Stomach (tissue), 4 donors: Measurements from ENCODE around the gene C19orf25.

Experiments used
- EP300 ChIP-seq: sonication (generic); formaldehyde crosslinking; IDR thresholded peaks from one replicate; pipeline ENCODE4 v1.6.1; 2017; ENCODE audit warnings: antibody characterized with exemption
- POLR2A ChIP-seq, 4 donors: fragments of 450-650 bp; IDR thresholded peaks; one replicate each; pipeline ENCODE4 v1.6.1; 2016; ENCODE audit warnings: antibody characterized with exemption in 4 of 4, control low read depth in 2 of 4, mild to moderate bottlenecking in 1 of 4, moderate library complexity in 1 of 4
- POLR2AphosphoS5 ChIP-seq, 3 donors: sonication (generic); formaldehyde crosslinking; IDR thresholded peaks; one replicate each; pipeline ENCODE4 v1.6.1; 2016; ENCODE audit warnings: antibody characterized with exemption in 3 of 3
- TF ChIP-seq, protein P1 (sequence below), 7 experiments: fragments of 450-650 bp in 4 of 7; fragments of 200-600 bp in 3 of 7; sonication (generic) in 3 of 7; IDR thresholded peaks; one replicate each; pipeline ENCODE4 v1.5.1; 2016 to 2019; ENCODE audit warnings: antibody characterized with exemption in 7 of 7, control low read depth in 2 of 7, mild to moderate bottlenecking in 1 of 7

DNA sequence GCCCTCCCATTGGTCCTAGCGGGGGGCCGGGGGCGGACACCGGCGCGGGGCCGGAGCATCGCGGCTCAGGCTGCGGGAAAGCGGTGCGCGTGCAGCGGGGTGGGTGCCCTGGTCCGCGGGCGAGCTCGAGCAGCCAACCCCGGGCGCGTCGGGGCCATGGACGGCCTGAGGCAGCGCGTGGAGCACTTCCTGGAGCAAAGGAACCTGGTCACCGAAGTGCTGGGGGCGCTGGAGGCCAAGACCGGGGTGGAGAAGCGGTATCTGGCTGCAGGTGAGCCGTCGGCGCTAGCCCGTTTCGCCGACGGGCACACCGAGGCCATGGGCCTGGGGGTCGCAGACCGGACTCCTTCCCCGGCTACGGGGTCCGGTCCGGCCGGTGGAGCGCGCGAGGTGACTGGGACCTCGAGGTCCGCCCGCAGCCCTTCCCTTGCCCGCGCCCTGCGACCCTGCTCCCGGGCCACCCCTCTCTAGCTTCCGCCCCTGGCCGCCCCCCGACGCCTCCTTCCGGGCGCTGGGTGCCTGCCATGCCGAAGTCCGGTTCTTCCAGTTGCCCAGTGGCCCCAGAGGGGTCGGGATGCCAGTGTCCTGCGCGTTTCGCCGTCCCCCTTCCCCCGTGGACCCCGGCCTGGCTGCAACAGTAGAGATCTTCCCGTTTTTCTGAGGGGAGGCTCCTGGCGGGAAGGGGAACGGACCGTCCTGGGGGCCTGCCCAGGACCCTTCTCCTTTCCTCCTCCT lies 12.3 kb upstream of the C19orf25 start, which contains the start of gene REEP6:
- TF ChIP-seq, protein P1, sequence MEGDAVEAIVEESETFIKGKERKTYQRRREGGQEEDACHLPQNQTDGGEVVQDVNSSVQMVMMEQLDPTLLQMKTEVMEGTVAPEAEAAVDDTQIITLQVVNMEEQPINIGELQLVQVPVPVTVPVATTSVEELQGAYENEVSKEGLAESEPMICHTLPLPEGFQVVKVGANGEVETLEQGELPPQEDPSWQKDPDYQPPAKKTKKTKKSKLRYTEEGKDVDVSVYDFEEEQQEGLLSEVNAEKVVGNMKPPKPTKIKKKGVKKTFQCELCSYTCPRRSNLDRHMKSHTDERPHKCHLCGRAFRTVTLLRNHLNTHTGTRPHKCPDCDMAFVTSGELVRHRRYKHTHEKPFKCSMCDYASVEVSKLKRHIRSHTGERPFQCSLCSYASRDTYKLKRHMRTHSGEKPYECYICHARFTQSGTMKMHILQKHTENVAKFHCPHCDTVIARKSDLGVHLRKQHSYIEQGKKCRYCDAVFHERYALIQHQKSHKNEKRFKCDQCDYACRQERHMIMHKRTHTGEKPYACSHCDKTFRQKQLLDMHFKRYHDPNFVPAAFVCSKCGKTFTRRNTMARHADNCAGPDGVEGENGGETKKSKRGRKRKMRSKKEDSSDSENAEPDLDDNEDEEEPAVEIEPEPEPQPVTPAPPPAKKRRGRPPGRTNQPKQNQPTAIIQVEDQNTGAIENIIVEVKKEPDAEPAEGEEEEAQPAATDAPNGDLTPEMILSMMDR (IDR thresholded peaks at IDR 0.05) = no peak
- TF ChIP-seq EP300 = no peak
- TF ChIP-seq POLR2A (IDR thresholded peaks at IDR 0.05) = no peak
- no peak for TF ChIP-seq POLR2AphosphoS5 (IDR thresholded peaks at IDR 0.05)
